ENCODE data around the gene TTLL1. TPM values are rescaled to one million over a fixed set of nuclear protein-coding genes. Genes with fewer than 3 reads are reported as not detected.

Gene TTLL1
- total RNA-seq = 9.5 TPM
- long read RNA-seq, transcript TTLL1-201 (11 exons, 1,645 nt) = major isoform, 14 of 21 reads
- long read RNA-seq, partial matches to known transcripts = 1 of 21 reads
- long read RNA-seq, other reads (novel, unspliced or antisense) = 5 of 21 reads

GRCh38 chr22:43088984-43089717 is at the start of gene TTLL1:
Gene TTLL1 (minus strand): TSS chr22:43089391. CDS start chr22:43075586, 13,805 bp downstream.
- intact Hi-C loops (cut with DNase I) = no loop called here
- peak; percentile 95 for DNase-seq (ENCODE audit: low spot score)

GRCh38 chr22:43136801-43137200 is 47.6 kb upstream of the TTLL1 start:
- DNase-seq (ENCODE audit: low spot score) = no peak
- intact Hi-C loops (cut with DNase I) = no loop called here

GRCh38 chr22:43136255-43136654 is 47.1 kb upstream of the TTLL1 start:
- intact Hi-C loops (cut with DNase I) = no loop called here
- DNase-seq (ENCODE audit: low spot score) = no peak

- intact Hi-C loops (cut with DNase I) = no loop called here
- DNase-seq (ENCODE audit: low spot score) = no peak
Observed at GRCh38 chr22:43135565-43135964, 46.4 kb upstream of the TTLL1 start.

- intact Hi-C loops (cut with DNase I) = no loop called here
Observed at GRCh38 chr22:43134553-43134952, 45.4 kb upstream of the TTLL1 start.

GRCh38 chr22:43133401-43133800 is 44.2 kb upstream of the TTLL1 start:
- DNase-seq (ENCODE audit: low spot score) = no peak
- intact Hi-C loops (cut with DNase I) = no loop called here

More at GRCh38 chr22:43134553-43134952, 45.4 kb upstream of the TTLL1 start:
- DNase-seq (ENCODE audit: low spot score) = no peak

- intact Hi-C loops (cut with DNase I) = no loop called here
- no peak for DNase-seq (ENCODE audit: low spot score)
Observed at GRCh38 chr22:43131773-43132501, 42.7 kb upstream of the TTLL1 start.

- no peak for DNase-seq (ENCODE audit: low spot score)
- intact Hi-C loops (cut with DNase I) = no loop called here
Observed at GRCh38 chr22:43129426-43130425, 40.5 kb upstream of the TTLL1 start.

GRCh38 chr22:43128928-43129424 is 39.8 kb upstream of the TTLL1 start:
- intact Hi-C loops (cut with DNase I) = no loop called here
- no peak for DNase-seq (ENCODE audit: low spot score)

GRCh38 chr22:43128116-43128515 is 38.9 kb upstream of the TTLL1 start:
- intact Hi-C loops (cut with DNase I) = no loop called here
- no peak for DNase-seq (ENCODE audit: low spot score)

GRCh38 chr22:43127166-43127908 is 38.1 kb upstream of the TTLL1 start:
- no peak for DNase-seq (ENCODE audit: low spot score)
- intact Hi-C loops (cut with DNase I) = no loop called here

- intact Hi-C loops (cut with DNase I) = no loop called here
- no peak for DNase-seq (ENCODE audit: low spot score)
Observed at GRCh38 chr22:43126501-43127165, 37.4 kb upstream of the TTLL1 start.

- no peak for DNase-seq (ENCODE audit: low spot score)
- intact Hi-C loops (cut with DNase I) = no loop called here
Observed at GRCh38 chr22:43118953-43119458, 29.8 kb upstream of the TTLL1 start.

- no peak for DNase-seq (ENCODE audit: low spot score)
- intact Hi-C loops (cut with DNase I) = no loop called here
Observed at GRCh38 chr22:43118024-43118849, 29.0 kb upstream of the TTLL1 start.

- no peak for DNase-seq (ENCODE audit: low spot score)
- intact Hi-C loops (cut with DNase I) = no loop called here
Observed at GRCh38 chr22:43116932-43117331, 27.7 kb upstream of the TTLL1 start.

GRCh38 chr22:43114958-43115357 is 25.8 kb upstream of the TTLL1 start:
- intact Hi-C loops (cut with DNase I) = no loop called here
- no peak for DNase-seq (ENCODE audit: low spot score)

GRCh38 chr22:43113526-43114251 is 24.5 kb upstream of the TTLL1 start:
- no peak for DNase-seq (ENCODE audit: low spot score)
- intact Hi-C loops (cut with DNase I) = no loop called here
